GM18507 (cell line): ENCODE results near the gene SH3BGRL2.
"Not testable (repeated sequence)": the region's sequence is repeated elsewhere in the genome, so short reads cannot be mapped to it uniquely, and the experiment has no call there.

Experiments used
- DNase-seq: peaks from one replicate; pipeline ENCODE4 v3.0.0; 2011; ENCODE audit warnings: low read depth; ENCODE audit not compliant: insufficient read length; ENCODE audit errors: extremely low spot score
- FAIRE-seq: peaks from 2 replicates; lab custom pipeline; 2011; peaks lifted over from hg19 to GRCh38; lab: Jason Lieb, UNC

SH3BGRL2 gene

GRCh38 chr6:79612918-79613317 lies 18.2 kb upstream of the SH3BGRL2 start:
- DNase-seq (no peak), FAIRE-seq (no peak)

GRCh38 chr6:79613912-79614311 lies 17.2 kb upstream of the SH3BGRL2 start:
- no peak for DNase-seq
- FAIRE-seq: no peak

GRCh38 chr6:79614326-79615305 lies 16.5 kb upstream of the SH3BGRL2 start:
- FAIRE-seq (no peak), DNase-seq (no peak)

- no peak for FAIRE-seq
- no peak for DNase-seq
Observed at GRCh38 chr6:79617518-79617941, 13.6 kb upstream of the SH3BGRL2 start.

- not testable (repeated sequence) for DNase-seq, FAIRE-seq
Observed at GRCh38 chr6:79618425-79618824, 12.7 kb upstream of the SH3BGRL2 start.

- FAIRE-seq (no peak), DNase-seq (no peak)
Observed at GRCh38 chr6:79621579-79621978, 9.6 kb upstream of the SH3BGRL2 start.

GRCh38 chr6:79622364-79622763 lies 8.8 kb upstream of the SH3BGRL2 start:
- DNase-seq: no peak
- no peak for FAIRE-seq

- DNase-seq: no peak
Observed at GRCh38 chr6:79623106-79623505, 8.0 kb upstream of the SH3BGRL2 start.

GRCh38 chr6:79625746-79626145 lies 5.4 kb upstream of the SH3BGRL2 start:
- no peak for FAIRE-seq
- no peak for DNase-seq

More at GRCh38 chr6:79623106-79623505, 8.0 kb upstream of the SH3BGRL2 start:
- no peak for FAIRE-seq

- FAIRE-seq (no peak), DNase-seq (no peak)
Observed at GRCh38 chr6:79626811-79627210, 4.3 kb upstream of the SH3BGRL2 start.

GRCh38 chr6:79627422-79627821 lies 3.7 kb upstream of the SH3BGRL2 start:
- no peak for DNase-seq
- no peak for FAIRE-seq

GRCh38 chr6:79628466-79629288 lies 2.5 kb upstream of the SH3BGRL2 start:
- no peak for FAIRE-seq
- no peak for DNase-seq

- FAIRE-seq (no peak), DNase-seq (no peak)
Observed at GRCh38 chr6:79630380-79630882, 698 bp upstream of the SH3BGRL2 start.

GRCh38 chr6:79631693-79632172 lies 604 bp downstream of the SH3BGRL2 start:
- no peak for DNase-seq

GRCh38 chr6:79632580-79632979 lies 1.5 kb downstream of the SH3BGRL2 start:
- FAIRE-seq (no peak), DNase-seq (no peak)

More at GRCh38 chr6:79631693-79632172, 604 bp downstream of the SH3BGRL2 start:
- no peak for FAIRE-seq

- FAIRE-seq (no peak), DNase-seq (no peak)
Observed at GRCh38 chr6:79634491-79635231, 3.5 kb downstream of the SH3BGRL2 start.

- DNase-seq (no peak), FAIRE-seq (no peak)
Observed at GRCh38 chr6:79635232-79635543, 4.1 kb downstream of the SH3BGRL2 start.

GRCh38 chr6:79636673-79637072 lies 5.5 kb downstream of the SH3BGRL2 start:
- FAIRE-seq (no peak), DNase-seq (no peak)
